IPS-20b (cell line): ENCODE results near the gene CTNNA2.

Source experiments
- H3K27ac ChIP-seq: one replicate; pipeline ENCODE4 v1.5.1; 2013; ENCODE audit warnings: low read length
- H3K27me3 ChIP-seq: 2 replicates; pipeline ENCODE4 v1.6.1; 2013; ENCODE audit warnings: mild to moderate bottlenecking, low read length, inconsistent platforms; ENCODE audit not compliant: insufficient read depth
- H3K36me3 ChIP-seq: 2 replicates; pipeline ENCODE4 v1.6.1; 2013; ENCODE audit warnings: low read depth, mild to moderate bottlenecking, inconsistent platforms, low read length, moderate library complexity; ENCODE audit not compliant: insufficient read depth
- H3K4me1 ChIP-seq: 2 replicates; pipeline ENCODE4 v1.6.1; 2013; ENCODE audit warnings: mild to moderate bottlenecking, control low read depth, inconsistent platforms, low read length, moderate library complexity; ENCODE audit not compliant: insufficient read depth
- H3K4me3 ChIP-seq: 2 replicates; pipeline ENCODE4 v1.5.1; 2013; ENCODE audit warnings: mild to moderate bottlenecking, low read length, inconsistent platforms
- H3K9ac ChIP-seq: 2 replicates; pipeline ENCODE4 v1.6.1; 2013; ENCODE audit warnings: low read depth, mild to moderate bottlenecking, inconsistent platforms, low read length, moderate library complexity
- H3K9me3 ChIP-seq: 2 replicates; pipeline ENCODE4 v1.6.1; 2013; ENCODE audit warnings: mild to moderate bottlenecking, low read depth, low read length, inconsistent platforms; ENCODE audit not compliant: insufficient read depth

The CTNNA2 gene

GRCh38 chr2:79903222-79904000 lies 390.6 kb downstream of the CTNNA2 start:
- H3K9ac ChIP-seq, result no peak overlapping the region
- H3K27me3 ChIP-seq, result no peaks in the 10 kb centered on the region
- H3K36me3 ChIP-seq, result no peaks in the 10 kb centered on the region
- no peak overlapping the region for H3K27ac ChIP-seq
- H3K4me1 ChIP-seq, result peaks cover 8% of the 10 kb centered on the region; the same call in 1 of the 2 replicates
- no peak overlapping the region for H3K4me3 ChIP-seq
- H3K9me3 ChIP-seq, result no peaks in the 10 kb centered on the region

GRCh38 chr2:79906139-79906890 lies 393.5 kb downstream of the CTNNA2 start:
- Histone ChIP-seq H3K4me1 (peaks cover 3% of the 10 kb centered on the region; the same call in 1 of the 2 replicates), H3K36me3 (no peaks in the 10 kb centered on the region), H3K27ac (no peak overlapping the region), H3K9me3 (no peaks in the 10 kb centered on the region), H3K4me3 (no peak overlapping the region), H3K9ac (no peak overlapping the region), H3K27me3 (no peaks in the 10 kb centered on the region)

- Histone ChIP-seq H3K27ac (no peak overlapping the region), H3K4me3 (no peak overlapping the region), H3K4me1 (no peaks in the 10 kb centered on the region), H3K9ac (no peak overlapping the region), H3K36me3 (no peaks in the 10 kb centered on the region), H3K27me3 (no peaks in the 10 kb centered on the region), H3K9me3 (no peaks in the 10 kb centered on the region)
Measured at GRCh38 chr2:79909521-79909920, 396.7 kb downstream of the CTNNA2 start.

- no peaks in the 10 kb centered on the region for H3K9me3 ChIP-seq
- H3K4me1 ChIP-seq, result no peaks in the 10 kb centered on the region
- H3K27ac ChIP-seq, result no peak overlapping the region
- H3K36me3 ChIP-seq, result no peaks in the 10 kb centered on the region
- no peak overlapping the region for H3K4me3 ChIP-seq
- H3K27me3 ChIP-seq, result no peaks in the 10 kb centered on the region
- H3K9ac ChIP-seq, result no peak overlapping the region
Measured at GRCh38 chr2:79910643-79911042, 397.8 kb downstream of the CTNNA2 start.

GRCh38 chr2:79915455-79915854 lies 402.6 kb downstream of the CTNNA2 start:
- H3K27ac ChIP-seq, result no peak overlapping the region
- H3K9ac ChIP-seq, result no peak overlapping the region
- H3K9me3 ChIP-seq, result no peaks in the 10 kb centered on the region
- no peak overlapping the region for H3K4me3 ChIP-seq
- H3K4me1 ChIP-seq, result peaks cover 5% of the 10 kb centered on the region; the same call in 1 of the 2 replicates
- H3K27me3 ChIP-seq, result no peaks in the 10 kb centered on the region
- H3K36me3 ChIP-seq, result no peaks in the 10 kb centered on the region

- H3K27ac ChIP-seq, result no peak overlapping the region
- peaks cover 12% of the 10 kb centered on the region; the same call in 1 of the 2 replicates for H3K4me1 ChIP-seq
- no peaks in the 10 kb centered on the region for H3K9me3 ChIP-seq
- no peaks in the 10 kb centered on the region for H3K27me3 ChIP-seq
- H3K4me3 ChIP-seq, result no peak overlapping the region
- H3K36me3 ChIP-seq, result no peaks in the 10 kb centered on the region
- H3K9ac ChIP-seq, result no peak overlapping the region
Measured at GRCh38 chr2:79916285-79916684, 403.4 kb downstream of the CTNNA2 start.

GRCh38 chr2:79920512-79921076 lies 407.7 kb downstream of the CTNNA2 start:
- Histone ChIP-seq H3K36me3 (no peaks in the 10 kb centered on the region), H3K9ac (no peak overlapping the region), H3K27ac (no peak overlapping the region), H3K9me3 (no peaks in the 10 kb centered on the region), H3K4me3 (no peak overlapping the region), H3K4me1 (peaks cover 16% of the 10 kb centered on the region; the same call in 1 of the 2 replicates), H3K27me3 (no peaks in the 10 kb centered on the region)

- Histone ChIP-seq H3K36me3 (no peaks in the 10 kb centered on the region), H3K9ac (no peak overlapping the region), H3K9me3 (no peaks in the 10 kb centered on the region), H3K27ac (no peak overlapping the region), H3K4me1 (no peaks in the 10 kb centered on the region), H3K4me3 (no peak overlapping the region), H3K27me3 (no peaks in the 10 kb centered on the region)
Measured at GRCh38 chr2:79929624-79930023, 416.8 kb downstream of the CTNNA2 start.

GRCh38 chr2:79935046-79935732 lies 422.3 kb downstream of the CTNNA2 start:
- no peak overlapping the region for H3K4me3 ChIP-seq
- no peak overlapping the region for H3K27ac ChIP-seq
- no peaks in the 10 kb centered on the region for H3K36me3 ChIP-seq
- H3K9ac ChIP-seq, result no peak overlapping the region
- no peaks in the 10 kb centered on the region for H3K27me3 ChIP-seq
- peaks cover 3% of the 10 kb centered on the region; the same call in 1 of the 2 replicates for H3K4me1 ChIP-seq
- no peaks in the 10 kb centered on the region for H3K9me3 ChIP-seq

- H3K27ac ChIP-seq, result no peak overlapping the region
- H3K9ac ChIP-seq, result no peak overlapping the region
- H3K36me3 ChIP-seq, result no peaks in the 10 kb centered on the region
- H3K4me1 ChIP-seq, result peaks cover 3% of the 10 kb centered on the region; the same call in 1 of the 2 replicates
- peak overlapping the region; percentile 62 for H3K4me3 ChIP-seq
- H3K27me3 ChIP-seq, result no peaks in the 10 kb centered on the region
- no peaks in the 10 kb centered on the region for H3K9me3 ChIP-seq
Measured at GRCh38 chr2:79935771-79936657, 423.2 kb downstream of the CTNNA2 start.

GRCh38 chr2:79936715-79937114 lies 423.9 kb downstream of the CTNNA2 start:
- Histone ChIP-seq H3K36me3 (no peaks in the 10 kb centered on the region), H3K9me3 (no peaks in the 10 kb centered on the region), H3K27ac (no peak overlapping the region), H3K9ac (no peak overlapping the region), H3K27me3 (no peaks in the 10 kb centered on the region), H3K4me3 (no peak overlapping the region), H3K4me1 (peaks cover 3% of the 10 kb centered on the region; the same call in 1 of the 2 replicates)
